NCI-H526 treated with DMSO at 0.1 percent for 48 hours (cell line): Measurements from ENCODE around the gene KMT2E.

ENCODE experiments used
- DNase-seq: peaks from one replicate; lab custom pipeline; 2025; lab: John Stamatoyannopoulos, UW

The KMT2E gene

GRCh38 chr7:105073143-105073542 lies 59.1 kb downstream of the KMT2E start:
- DNase-seq = no peak

GRCh38 chr7:105079348-105079747 lies 65.3 kb downstream of the KMT2E start:
- DNase-seq = no peak

GRCh38 chr7:105084581-105084980 lies 70.6 kb downstream of the KMT2E start:
- no peak for DNase-seq

- no peak for DNase-seq
These were observed 72.8 kb downstream of the KMT2E start for GRCh38 chr7:105086850-105087249.

GRCh38 chr7:105087981-105088380 lies 74.0 kb downstream of the KMT2E start:
- DNase-seq = no peak

- DNase-seq = no peak
These were observed 74.5 kb downstream of the KMT2E start for GRCh38 chr7:105088456-105088855.

- DNase-seq = no peak
These were observed 81.0 kb downstream of the KMT2E start for GRCh38 chr7:105094966-105095365.

GRCh38 chr7:105096306-105096705 lies 82.3 kb downstream of the KMT2E start:
- DNase-seq = no peak

GRCh38 chr7:105097619-105098018 lies 83.6 kb downstream of the KMT2E start:
- no peak for DNase-seq

- DNase-seq = no peak
These were observed 85.0 kb downstream of the KMT2E start for GRCh38 chr7:105098863-105099515.

GRCh38 chr7:105101864-105102263 lies 87.9 kb downstream of the KMT2E start:
- DNase-seq = no peak

GRCh38 chr7:105102557-105103352 lies 88.8 kb downstream of the KMT2E start:
- no peak for DNase-seq

GRCh38 chr7:105105579-105105978 lies 91.6 kb downstream of the KMT2E start:
- DNase-seq = no peak

GRCh38 chr7:105106473-105106872 lies 92.5 kb downstream of the KMT2E start:
- no peak for DNase-seq

- DNase-seq = no peak
These were observed 93.5 kb downstream of the KMT2E start for GRCh38 chr7:105107458-105107857.

- DNase-seq = no peak
These were observed 98.7 kb downstream of the KMT2E start for GRCh38 chr7:105112440-105113418.

- no peak for DNase-seq
These were observed 104.9 kb downstream of the KMT2E start for GRCh38 chr7:105118612-105119600.

- no peak for DNase-seq
These were observed 108.6 kb downstream of the KMT2E start for GRCh38 chr7:105122619-105123018.

- DNase-seq = no peak
These were observed 111.7 kb downstream of the KMT2E start for GRCh38 chr7:105125745-105126144.

- no peak for DNase-seq
These were observed 112.5 kb downstream of the KMT2E start for GRCh38 chr7:105126436-105126975.

- no peak for DNase-seq
These were observed 113.2 kb downstream of the KMT2E start for GRCh38 chr7:105127179-105127578.
